ENCODE data around the gene CHST13.

Gene CHST13

DNA sequence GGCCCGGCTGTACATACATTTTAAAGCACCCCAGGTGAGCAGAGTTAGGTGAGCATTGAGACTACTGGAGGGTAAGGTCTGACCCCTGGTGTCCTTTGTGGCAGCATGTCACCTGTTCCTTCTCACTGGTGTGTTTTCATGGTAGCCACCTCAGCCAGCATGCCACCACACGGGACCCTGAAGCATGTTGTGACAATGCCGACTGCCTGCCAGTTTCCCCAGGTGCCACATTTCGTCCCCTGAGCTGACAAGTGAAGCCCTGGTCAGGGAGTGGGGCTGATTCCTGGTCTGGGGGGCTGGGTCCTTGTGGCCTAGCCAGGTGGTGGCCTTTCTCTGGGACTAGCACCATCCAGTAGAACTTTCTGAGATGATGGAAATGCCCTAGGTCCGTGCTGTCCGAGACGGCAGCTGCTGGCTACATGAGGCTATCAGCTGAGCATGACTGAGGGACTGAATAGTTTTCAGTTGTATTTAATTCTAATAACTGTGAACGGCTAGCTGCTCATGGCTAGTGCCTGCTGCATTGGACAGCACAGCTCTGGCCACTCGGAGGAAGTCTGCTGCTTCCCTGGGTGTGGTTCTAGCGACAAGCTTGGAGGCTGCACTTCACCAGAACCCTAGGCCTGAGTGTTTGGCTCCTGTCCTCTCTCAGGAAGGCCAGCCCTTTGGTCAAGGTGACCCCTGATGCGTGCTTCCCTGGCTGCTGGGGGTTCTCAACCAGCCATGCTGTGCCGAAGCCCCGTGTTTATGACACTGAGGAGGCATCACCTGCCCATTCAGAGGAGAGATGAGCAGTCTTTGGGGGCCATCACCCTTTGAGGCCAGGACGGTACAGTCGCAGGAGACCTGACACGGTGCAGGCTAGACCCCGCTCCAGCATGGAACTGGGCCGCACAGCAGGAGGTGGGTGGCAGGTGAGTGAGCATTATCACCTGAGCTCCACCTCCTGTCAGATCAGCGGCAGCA, 30.9 kb downstream of the CHST13 start:
- H3K4me3 ChIP-seq = no peak overlapping the region
- H3K27me3 ChIP-seq = no peaks in the 10 kb centered on the region
- no peaks in the 10 kb centered on the region for H4K20me1 ChIP-seq
- H3K36me3 ChIP-seq = no peaks in the 10 kb centered on the region
- H3K27ac ChIP-seq = no peak overlapping the region
- no peak overlapping the region for H3K4me2 ChIP-seq
- no peak overlapping the region for H3K9ac ChIP-seq
- no peaks in the 10 kb centered on the region for H3K9me3 ChIP-seq (replicated peaks in 1 of 11)
- TF ChIP-seq Cebpa-rat (IDR thresholded peaks at IDR 0.05) = no peak
- H3K4me1 ChIP-seq = peaks cover 4 to 20% (median 16%) of the 10 kb centered on the region in 10 experiments; a peak in 19 of 20 replicates

DNA sequence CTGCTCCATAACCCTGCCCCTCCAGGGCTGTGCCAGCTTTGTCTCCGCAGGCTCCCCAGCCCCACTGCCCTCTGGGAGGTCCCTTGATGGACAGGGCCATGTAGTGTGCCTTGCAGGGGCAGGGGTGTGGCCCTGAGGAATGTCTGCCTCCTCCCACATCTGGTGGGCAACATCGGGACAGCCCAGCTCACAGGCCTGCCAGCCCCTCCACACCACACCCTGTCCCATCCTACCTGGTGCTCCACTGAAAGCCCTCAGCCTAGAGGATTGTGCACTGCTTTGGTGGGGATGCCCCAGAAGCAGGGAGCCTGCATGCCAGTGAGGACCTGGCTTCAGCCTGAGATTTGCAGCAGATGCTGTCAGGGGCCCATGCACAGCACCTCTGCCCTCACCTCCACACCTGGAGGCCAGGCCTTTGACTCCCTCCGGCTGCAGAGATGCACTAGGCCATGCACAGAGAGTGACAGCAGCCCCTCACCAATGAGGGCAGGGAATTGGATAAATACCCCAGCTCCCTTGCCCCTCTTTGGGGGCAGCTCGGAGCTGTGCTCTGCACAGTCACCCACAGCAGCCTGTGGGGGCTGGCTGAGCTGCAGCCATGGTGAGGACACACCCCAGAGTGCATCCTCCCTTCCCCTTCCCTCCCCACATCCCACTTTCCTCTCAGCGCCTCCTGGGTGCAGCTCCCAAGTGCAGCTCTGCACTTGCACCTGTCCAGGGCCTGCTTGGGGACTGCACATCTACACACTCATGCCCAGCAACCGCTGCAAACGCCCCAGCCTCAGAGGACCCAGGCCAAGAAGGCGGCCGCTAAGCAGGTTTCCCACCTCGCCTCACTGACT, 32.1 kb downstream of the CHST13 start:
- no peaks in the 10 kb centered on the region for H4K20me1 ChIP-seq
- H3K27ac ChIP-seq = no peak overlapping the region
- no peaks in the 10 kb centered on the region for H3K9me3 ChIP-seq (replicated peaks in 1 of 11)
- no peak overlapping the region for H3K4me3 ChIP-seq
- no peaks in the 10 kb centered on the region for H3K27me3 ChIP-seq
- peaks cover 0 to 8% (median 5%) of the 10 kb centered on the region in 10 experiments; a peak in 10 of 20 replicates for H3K4me1 ChIP-seq
- TF ChIP-seq Cebpa-rat (IDR thresholded peaks at IDR 0.05) = no peak
- H3K9ac ChIP-seq = no peak overlapping the region
- H3K4me2 ChIP-seq = no peak overlapping the region
- no peaks in the 10 kb centered on the region for H3K36me3 ChIP-seq

DNA sequence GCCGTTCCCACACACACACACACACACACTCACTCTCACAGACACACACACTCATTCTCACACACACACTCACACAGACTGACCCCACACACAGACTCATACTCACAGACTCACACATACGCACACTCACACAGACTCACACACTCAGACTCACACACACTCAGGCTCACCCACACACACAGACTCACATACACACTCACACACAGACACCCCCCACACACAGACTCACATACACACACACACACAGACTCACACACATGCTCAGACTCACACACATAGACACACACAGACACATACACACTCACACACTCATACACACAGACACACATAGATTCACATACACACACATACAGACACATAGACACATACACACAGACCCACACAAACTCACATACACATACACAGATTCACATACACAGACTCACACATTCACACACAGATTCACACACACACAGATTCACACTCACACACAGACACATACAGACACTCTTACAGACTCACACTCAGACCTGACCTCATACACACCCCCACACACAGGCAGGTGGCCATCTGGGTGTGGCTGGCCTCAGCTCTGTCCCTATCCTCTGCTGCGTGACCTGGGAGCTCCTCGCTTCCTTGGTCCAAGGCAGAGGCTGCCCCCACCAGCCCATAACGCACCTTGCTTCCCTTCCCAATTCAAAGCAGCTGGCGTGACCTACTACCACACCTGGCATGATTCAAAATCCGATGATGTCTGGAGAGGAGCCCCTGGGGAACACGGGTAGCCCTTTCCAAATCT, 32.9 kb downstream of the CHST13 start:
- Histone ChIP-seq H3K9me3 (replicated peaks in 1 of 11) (peaks cover 0 to 7% (median 3%) of the 10 kb centered on the region in 11 experiments; a peak in 6 of 22 replicates), H3K4me3 (no peak overlapping the region), H4K20me1 (no peaks in the 10 kb centered on the region), H3K27me3 (no peaks in the 10 kb centered on the region), H3K36me3 (no peaks in the 10 kb centered on the region), H3K9ac (no peak overlapping the region), H3K4me1 (peaks cover 0 to under 1% (median 0%) of the 10 kb centered on the region in 10 experiments; a peak in 3 of 20 replicates), H3K4me2 (no peak overlapping the region), H3K27ac (no peak overlapping the region)
- TF ChIP-seq Cebpa-rat (IDR thresholded peaks at IDR 0.05) = no peak

DNA sequence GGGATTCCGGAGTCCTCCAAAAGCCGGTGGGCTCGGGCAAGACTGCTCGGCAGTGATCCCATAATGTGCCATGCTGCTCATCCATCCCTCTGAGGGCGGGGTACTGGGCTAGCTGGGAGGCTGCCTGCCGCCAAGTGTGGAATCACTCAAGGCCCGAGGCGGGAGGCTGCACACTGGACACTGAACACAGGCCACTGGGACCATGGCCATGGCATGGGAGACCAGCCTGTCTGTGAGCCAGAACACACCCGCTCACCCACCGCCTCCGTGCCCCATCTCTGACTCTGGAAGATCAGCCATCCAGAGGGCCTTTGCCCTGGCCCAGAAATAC, 33.4 kb downstream of the CHST13 start:
- no peaks in the 10 kb centered on the region for H4K20me1 ChIP-seq
- H3K27me3 ChIP-seq = no peaks in the 10 kb centered on the region
- peaks cover 0 to 12% (median 5%) of the 10 kb centered on the region in 11 experiments; a peak in 9 of 22 replicates for H3K9me3 ChIP-seq (replicated peaks in 1 of 11)
- H3K4me2 ChIP-seq = no peak overlapping the region
- H3K4me1 ChIP-seq = no peaks in the 10 kb centered on the region
- H3K36me3 ChIP-seq = no peaks in the 10 kb centered on the region
- no peak overlapping the region for H3K9ac ChIP-seq
- no peak for TF ChIP-seq Cebpa-rat (IDR thresholded peaks at IDR 0.05)
- H3K4me3 ChIP-seq = no peak overlapping the region
- no peak overlapping the region for H3K27ac ChIP-seq

DNA sequence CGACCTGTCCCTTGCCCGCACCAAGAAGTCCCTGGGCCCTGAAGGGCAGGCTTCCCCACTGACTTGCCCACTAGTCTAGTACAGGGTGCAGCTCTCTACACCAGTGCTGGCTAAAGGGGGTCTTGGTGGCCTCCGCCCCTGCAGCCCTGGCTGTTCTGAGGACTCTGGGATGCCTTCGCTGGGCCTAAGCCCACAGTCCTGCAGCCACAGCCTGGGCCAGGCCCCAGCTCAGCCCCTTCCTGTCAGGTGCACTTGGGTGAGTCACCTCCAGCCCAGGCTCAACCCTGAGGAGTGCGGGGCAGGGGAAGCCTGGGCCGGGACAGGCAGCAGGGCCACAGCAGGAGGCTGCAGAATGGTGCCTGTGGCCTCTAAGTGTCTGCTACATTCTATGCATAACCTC, 33.8 kb downstream of the CHST13 start:
- H3K4me1 ChIP-seq = no peaks in the 10 kb centered on the region
- no peaks in the 10 kb centered on the region for H3K36me3 ChIP-seq
- peaks cover 3 to 16% (median 9%) of the 10 kb centered on the region in 11 experiments; a peak in 17 of 22 replicates for H3K9me3 ChIP-seq (replicated peaks in 1 of 11)
- H3K4me2 ChIP-seq = no peak overlapping the region
- no peaks in the 10 kb centered on the region for H3K27me3 ChIP-seq
- H3K4me3 ChIP-seq = no peak overlapping the region
- TF ChIP-seq Cebpa-rat (IDR thresholded peaks at IDR 0.05) = no peak
- no peak overlapping the region for H3K9ac ChIP-seq
- no peaks in the 10 kb centered on the region for H4K20me1 ChIP-seq
- no peak overlapping the region for H3K27ac ChIP-seq

DNA sequence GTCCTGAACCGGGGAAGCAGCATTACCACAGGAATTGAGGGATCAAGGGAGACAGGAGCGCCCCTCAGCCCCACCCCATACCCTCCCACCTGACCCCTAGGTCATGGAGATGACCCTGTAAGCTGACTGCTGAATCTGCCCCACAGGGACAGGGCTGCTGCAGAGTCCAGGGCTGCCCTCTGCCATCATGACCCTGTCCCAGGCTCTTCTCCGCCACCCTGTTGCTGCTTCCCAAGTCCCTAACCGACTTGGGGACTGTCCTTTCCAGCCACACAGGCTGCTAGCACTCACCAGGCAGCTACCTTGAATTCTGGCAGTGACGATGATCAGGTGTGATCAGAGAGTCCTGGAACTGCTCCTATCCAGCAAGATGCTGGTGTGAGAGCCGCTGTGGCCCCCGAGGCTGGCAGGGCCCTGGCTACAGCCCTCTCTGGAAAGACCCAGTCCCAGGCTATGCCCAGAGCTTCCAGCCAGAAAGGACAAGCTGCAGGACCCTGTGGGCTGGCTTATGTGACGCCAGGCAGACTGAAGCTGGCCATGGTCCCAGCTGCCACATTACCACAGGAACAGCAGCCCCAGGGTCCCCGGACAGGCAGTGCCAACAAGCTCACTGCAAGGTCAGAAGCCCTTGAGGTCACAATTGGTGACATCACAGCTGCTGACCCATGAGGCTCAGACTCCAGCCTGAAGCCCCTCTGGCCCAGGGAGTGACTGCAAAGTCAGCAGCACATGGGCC, 34.5 kb downstream of the CHST13 start, which contains the start of gene C3orf22:
C3orf22 (minus strand) TSS at position 597 of the 736 bp plus-strand sequence. CDS start 5,542 bp downstream, outside the sequence.
- H4K20me1 ChIP-seq = no peaks in the 10 kb centered on the region
- no peaks in the 10 kb centered on the region for H3K4me1 ChIP-seq
- H3K9me3 ChIP-seq (replicated peaks in 1 of 11) = peaks cover 8 to 24% (median 16%) of the 10 kb centered on the region in 11 experiments; a peak in 18 of 22 replicates
- H3K27ac ChIP-seq = no peak within 1 kb of the TSS
- no peak within 1 kb of the TSS for H3K4me2 ChIP-seq
- no peaks in the 10 kb centered on the region for H3K27me3 ChIP-seq
- H3K9ac ChIP-seq = no peak within 1 kb of the TSS
- no peak within 1 kb of the TSS for H3K4me3 ChIP-seq
- no peaks in the 10 kb centered on the region for H3K36me3 ChIP-seq
- no peak for TF ChIP-seq Cebpa-rat (IDR thresholded peaks at IDR 0.05)

DNA sequence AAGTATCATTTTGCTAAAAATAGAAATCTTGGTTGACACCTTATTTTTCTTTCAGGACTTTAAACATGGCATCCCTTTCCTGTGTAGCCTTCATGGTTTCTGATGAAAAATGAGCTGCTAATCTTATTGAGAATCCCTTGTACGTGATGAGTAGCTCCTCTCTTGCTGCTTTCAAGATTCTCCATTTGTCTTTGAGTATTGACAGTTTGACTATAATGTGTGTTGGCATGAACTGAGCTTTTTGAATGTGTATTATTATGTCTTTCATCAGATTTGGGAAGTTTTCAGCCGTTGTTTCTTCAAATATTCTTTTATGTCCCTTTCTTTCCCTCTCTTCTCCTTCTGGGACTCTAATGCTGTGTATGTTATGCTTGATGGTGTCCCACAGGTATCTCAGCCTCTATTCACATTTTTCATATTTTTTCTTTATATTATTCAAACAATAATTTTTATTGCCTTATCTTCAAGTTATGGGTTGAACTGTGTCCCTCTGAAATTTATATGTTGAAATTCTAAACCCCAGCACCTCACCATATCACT, 38.9 kb downstream of the CHST13 start:
- peaks cover 8 to 28% (median 16%) of the 10 kb centered on the region in 11 experiments; a peak in 18 of 22 replicates for H3K9me3 ChIP-seq (replicated peaks in 1 of 11)
- no peak overlapping the region for H3K4me3 ChIP-seq
- no peak for TF ChIP-seq Cebpa-rat (IDR thresholded peaks at IDR 0.05)
- H3K27ac ChIP-seq = no peak overlapping the region
- no peaks in the 10 kb centered on the region for H3K27me3 ChIP-seq
- no peaks in the 10 kb centered on the region for H3K4me1 ChIP-seq
- no peaks in the 10 kb centered on the region for H4K20me1 ChIP-seq
- no peak overlapping the region for H3K9ac ChIP-seq
- no peaks in the 10 kb centered on the region for H3K36me3 ChIP-seq
- no peak overlapping the region for H3K4me2 ChIP-seq
